ENCODE results near the gene COX6A2.
"Not testable (repeated sequence)": the region's sequence is repeated elsewhere in the genome, so short reads cannot be mapped to it uniquely, and the experiment has no call there.

COX6A2 gene

GRCh38 chr16:31439519-31439918 is 11.4 kb upstream of the COX6A2 start:
- ChIA-PET CTCF (interaction anchor here (1.0 to 8.4 kb wide), 4 partner anchors 8 to 428 kb away, joined by 3 to 134 read pairs (median 4); partner anchors contain the start of gene ARMC5), POLR2A (no interaction called here)
- no peak overlapping the region for H3K4me3 ChIP-seq (ENCODE audit: low read depth, low read length)
- TF ChIP-seq CTCF (IDR thresholded peaks at IDR 0.05; ENCODE audit: insufficient read depth, low read length, missing control alignments) = no peak
- DNase-seq (ENCODE audit: low read depth, low spot score) = no peak

- DNase-seq (ENCODE audit: low read depth, low spot score); POLR2A ChIA-PET; H3K4me3 ChIP-seq (ENCODE audit: low read depth, low read length): not testable (repeated sequence)
- CTCF ChIA-PET = interaction anchor here (1.2 to 8.4 kb wide), 2 partner anchors 17 to 297 kb away, joined by 3 to 134 read pairs; partner anchors contain the start of gene ARMC5
Measured at GRCh38 chr16:31439023-31439422, 10.9 kb upstream of the COX6A2 start.

- ChIA-PET CTCF (interaction anchor here (1.2 to 8.4 kb wide), 2 partner anchors 18 to 296 kb away, joined by 3 to 134 read pairs; partner anchors contain the start of gene ARMC5), POLR2A (no interaction called here)
- H3K4me3 ChIP-seq (ENCODE audit: low read depth, low read length) = no peak overlapping the region
- no peak for TF ChIP-seq CTCF (IDR thresholded peaks at IDR 0.05; ENCODE audit: insufficient read depth, low read length, missing control alignments)
- no peak for DNase-seq (ENCODE audit: low read depth, low spot score)
Measured at GRCh38 chr16:31438414-31438813, 10.3 kb upstream of the COX6A2 start.

- ChIA-PET CTCF (no interaction called here), POLR2A (interaction anchor here (0.6 kb wide), 1 partner anchor 254 kb away, joined by 3 read pairs; no protein-coding TSS in a partner anchor)
- H3K4me3 ChIP-seq (ENCODE audit: low read depth, low read length) = no peak overlapping the region
- no peak for TF ChIP-seq CTCF (IDR thresholded peaks at IDR 0.05; ENCODE audit: insufficient read depth, low read length, missing control alignments)
- DNase-seq (ENCODE audit: low read depth, low spot score) = no peak
Measured at GRCh38 chr16:31436221-31437045, 8.3 kb upstream of the COX6A2 start.

GRCh38 chr16:31435341-31436220 is 7.4 kb upstream of the COX6A2 start:
- ChIA-PET CTCF (interaction anchor here (2.0 kb wide), 1 partner anchor 8 kb away, joined by 4 read pairs; no protein-coding TSS in a partner anchor), POLR2A (no interaction called here)
- no peak for TF ChIP-seq CTCF (IDR thresholded peaks at IDR 0.05; ENCODE audit: insufficient read depth, low read length, missing control alignments)
- H3K4me3 ChIP-seq (ENCODE audit: low read depth, low read length) = no peak overlapping the region
- DNase-seq (ENCODE audit: low read depth, low spot score) = no peak

- TF ChIP-seq CTCF (IDR thresholded peaks at IDR 0.05; ENCODE audit: insufficient read depth, low read length, missing control alignments) = no peak
- no peak for DNase-seq (ENCODE audit: low read depth, low spot score)
- no peak overlapping the region for H3K4me3 ChIP-seq (ENCODE audit: low read depth, low read length)
- ChIA-PET CTCF (interaction anchor here (1.2 to 2.0 kb wide), 4 partner anchors 10 to 438 kb away, joined by 3 to 13 read pairs (median 5); partner anchors contain the start of gene ZNF843), POLR2A (interaction anchor here (1.8 kb wide), 1 partner anchor 251 kb away, joined by 5 read pairs; the partner anchor contains the start of gene FUS)
Measured at GRCh38 chr16:31430380-31431052, 2.4 kb upstream of the COX6A2 start.

Measured in AG04449 (cell line).